Sigmoid colon (tissue), 4 donors: ENCODE results near the gene THAP8.

Experiments used
- CTCF ChIP-seq, 4 experiments: fragments of 450-650 bp in 3 of 4; fragments of 200-600 bp in 1 of 4; IDR thresholded peaks; one replicate each; pipeline ENCODE4 v1.5.1; 2016 to 2019; ENCODE audit warnings: antibody characterized with exemption in 4 of 4, mild to moderate bottlenecking in 3 of 4, moderate library complexity in 2 of 4
- EP300 ChIP-seq, 4 donors: sonication (generic); formaldehyde crosslinking; IDR thresholded peaks; one replicate each; pipeline ENCODE4 v1.6.1; 2017; ENCODE audit warnings: antibody characterized with exemption in 4 of 4
- POLR2A ChIP-seq, 2 donors: fragments of 450-650 bp; IDR thresholded peaks; one replicate each; pipeline ENCODE4 v1.6.1; 2016; ENCODE audit warnings: antibody characterized with exemption in 2 of 2, mild to moderate bottlenecking in 2 of 2, moderate library complexity in 2 of 2
- POLR2AphosphoS5 ChIP-seq, 4 donors: sonication (generic); formaldehyde crosslinking; IDR thresholded peaks; one replicate each; pipeline ENCODE4 v1.6.1; 2017; ENCODE audit warnings: antibody characterized with exemption in 4 of 4

GRCh38 chr19:36013280-36014011 is 40.6 kb downstream of the THAP8 start:
- TF ChIP-seq CTCF (IDR thresholded peaks at IDR 0.05) (no peak), POLR2A (IDR thresholded peaks at IDR 0.05) (no peak), POLR2AphosphoS5 (IDR thresholded peaks at IDR 0.05) (no peak), EP300 (IDR thresholded peaks at IDR 0.05) (no peak)
